ENCODE measurements around the gene KCNJ15.

The KCNJ15 gene

GRCh38 chr21:38256599-38257302 is at the start of gene KCNJ15:
KCNJ15 (plus strand) TSS chr21:38256991; CDS start chr21:38299262, 42,271 bp downstream.
- H3K9me3 ChIP-seq (ENCODE audit: control insufficient read depth, insufficient read depth, low read length), result no peaks in the 10 kb centered on the region
- H3K27me3 ChIP-seq (ENCODE audit: control insufficient read depth, insufficient read depth, low read length), result no peaks in the 10 kb centered on the region
- H3K4me1 ChIP-seq (ENCODE audit: control insufficient read depth, insufficient read depth, low read length), result 0 out of 2 replicates have a peak, but pooled peaks cover 5% of the 10 kb centered on the region
- no peak within 1 kb of the TSS for H3K27ac ChIP-seq (ENCODE audit: low read depth, low read length)
- no peak within 1 kb of the TSS for H3K4me3 ChIP-seq (ENCODE audit: low read depth, low read length)
- H3K36me3 ChIP-seq (ENCODE audit: control insufficient read depth, insufficient read depth, low read length), result no peaks in the 10 kb centered on the region
- H3K9ac ChIP-seq (ENCODE audit: low read depth, low read length), result no peak within 1 kb of the TSS

- Histone ChIP-seq H3K27ac (ENCODE audit: low read depth, low read length) (no peak overlapping the region), H3K4me1 (ENCODE audit: control insufficient read depth, insufficient read depth, low read length) (no peaks in the 10 kb centered on the region), H3K9me3 (ENCODE audit: control insufficient read depth, insufficient read depth, low read length) (no peaks in the 10 kb centered on the region), H3K36me3 (ENCODE audit: control insufficient read depth, insufficient read depth, low read length) (no peaks in the 10 kb centered on the region), H3K9ac (ENCODE audit: low read depth, low read length) (no peak overlapping the region), H3K27me3 (ENCODE audit: control insufficient read depth, insufficient read depth, low read length) (no peaks in the 10 kb centered on the region), H3K4me3 (ENCODE audit: low read depth, low read length) (no peak overlapping the region)
These were observed 48.7 kb upstream of the KCNJ15 start for GRCh38 chr21:38208118-38208517.

GRCh38 chr21:38211321-38211720 is 45.5 kb upstream of the KCNJ15 start:
- Histone ChIP-seq H3K9me3 (ENCODE audit: control insufficient read depth, insufficient read depth, low read length) (no peaks in the 10 kb centered on the region), H3K27me3 (ENCODE audit: control insufficient read depth, insufficient read depth, low read length) (no peaks in the 10 kb centered on the region), H3K27ac (ENCODE audit: low read depth, low read length) (no peak overlapping the region), H3K4me3 (ENCODE audit: low read depth, low read length) (no peak overlapping the region), H3K4me1 (ENCODE audit: control insufficient read depth, insufficient read depth, low read length) (no peaks in the 10 kb centered on the region), H3K9ac (ENCODE audit: low read depth, low read length) (no peak overlapping the region), H3K36me3 (ENCODE audit: control insufficient read depth, insufficient read depth, low read length) (no peaks in the 10 kb centered on the region)

GRCh38 chr21:38212706-38213105 is 44.1 kb upstream of the KCNJ15 start:
- Histone ChIP-seq H3K27me3 (ENCODE audit: control insufficient read depth, insufficient read depth, low read length) (no peaks in the 10 kb centered on the region), H3K4me1 (ENCODE audit: control insufficient read depth, insufficient read depth, low read length) (no peaks in the 10 kb centered on the region), H3K36me3 (ENCODE audit: control insufficient read depth, insufficient read depth, low read length) (no peaks in the 10 kb centered on the region), H3K27ac (ENCODE audit: low read depth, low read length) (no peak overlapping the region), H3K4me3 (ENCODE audit: low read depth, low read length) (no peak overlapping the region), H3K9ac (ENCODE audit: low read depth, low read length) (no peak overlapping the region), H3K9me3 (ENCODE audit: control insufficient read depth, insufficient read depth, low read length) (no peaks in the 10 kb centered on the region)

- Histone ChIP-seq H3K9me3 (ENCODE audit: control insufficient read depth, insufficient read depth, low read length) (peaks cover 37% of the 10 kb centered on the region), H3K27ac (ENCODE audit: low read depth, low read length) (no peak overlapping the region), H3K36me3 (ENCODE audit: control insufficient read depth, insufficient read depth, low read length) (no peaks in the 10 kb centered on the region)
These were observed 37.7 kb upstream of the KCNJ15 start for GRCh38 chr21:38219049-38219628.

GRCh38 chr21:38220270-38220737 is 36.5 kb upstream of the KCNJ15 start:
- Histone ChIP-seq H3K9me3 (ENCODE audit: control insufficient read depth, insufficient read depth, low read length) (peaks cover 47% of the 10 kb centered on the region), H3K9ac (ENCODE audit: low read depth, low read length) (no peak overlapping the region), H3K27me3 (ENCODE audit: control insufficient read depth, insufficient read depth, low read length) (no peaks in the 10 kb centered on the region), H3K27ac (ENCODE audit: low read depth, low read length) (no peak overlapping the region), H3K4me3 (ENCODE audit: low read depth, low read length) (no peak overlapping the region), H3K4me1 (ENCODE audit: control insufficient read depth, insufficient read depth, low read length) (no peaks in the 10 kb centered on the region), H3K36me3 (ENCODE audit: control insufficient read depth, insufficient read depth, low read length) (no peaks in the 10 kb centered on the region)

More at GRCh38 chr21:38219049-38219628, 37.7 kb upstream of the KCNJ15 start:
- Histone ChIP-seq H3K4me1 (ENCODE audit: control insufficient read depth, insufficient read depth, low read length) (no peaks in the 10 kb centered on the region), H3K4me3 (ENCODE audit: low read depth, low read length) (no peak overlapping the region), H3K9ac (ENCODE audit: low read depth, low read length) (no peak overlapping the region), H3K27me3 (ENCODE audit: control insufficient read depth, insufficient read depth, low read length) (no peaks in the 10 kb centered on the region)

GRCh38 chr21:38221594-38221993 is 35.2 kb upstream of the KCNJ15 start:
- Histone ChIP-seq H3K36me3 (ENCODE audit: control insufficient read depth, insufficient read depth, low read length) (no peaks in the 10 kb centered on the region), H3K4me3 (ENCODE audit: low read depth, low read length) (no peak overlapping the region), H3K9me3 (ENCODE audit: control insufficient read depth, insufficient read depth, low read length) (peaks cover 59% of the 10 kb centered on the region), H3K9ac (ENCODE audit: low read depth, low read length) (no peak overlapping the region), H3K27me3 (ENCODE audit: control insufficient read depth, insufficient read depth, low read length) (no peaks in the 10 kb centered on the region), H3K27ac (ENCODE audit: low read depth, low read length) (no peak overlapping the region), H3K4me1 (ENCODE audit: control insufficient read depth, insufficient read depth, low read length) (no peaks in the 10 kb centered on the region)

GRCh38 chr21:38223893-38224540 is 32.8 kb upstream of the KCNJ15 start:
- peaks cover 80% of the 10 kb centered on the region for H3K9me3 ChIP-seq (ENCODE audit: control insufficient read depth, insufficient read depth, low read length)
- H3K27ac ChIP-seq (ENCODE audit: low read depth, low read length), result no peak overlapping the region
- H3K9ac ChIP-seq (ENCODE audit: low read depth, low read length), result no peak overlapping the region
- no peaks in the 10 kb centered on the region for H3K36me3 ChIP-seq (ENCODE audit: control insufficient read depth, insufficient read depth, low read length)
- H3K4me1 ChIP-seq (ENCODE audit: control insufficient read depth, insufficient read depth, low read length), result peaks cover 10% of the 10 kb centered on the region; the same call in 1 of the 2 replicates
- no peak overlapping the region for H3K4me3 ChIP-seq (ENCODE audit: low read depth, low read length)
- no peaks in the 10 kb centered on the region for H3K27me3 ChIP-seq (ENCODE audit: control insufficient read depth, insufficient read depth, low read length)

- Histone ChIP-seq H3K4me3 (ENCODE audit: low read depth, low read length) (0 out of 2 replicates have a peak overlapping the region, but pooled peaks have one; percentile 13), H3K9me3 (ENCODE audit: control insufficient read depth, insufficient read depth, low read length) (peaks cover 91% of the 10 kb centered on the region), H3K27ac (ENCODE audit: low read depth, low read length) (peak overlapping the region; percentile 73)
These were observed 29.4 kb upstream of the KCNJ15 start for GRCh38 chr21:38227401-38227800.

GRCh38 chr21:38228115-38228514 is 28.7 kb upstream of the KCNJ15 start:
- Histone ChIP-seq H3K9me3 (ENCODE audit: control insufficient read depth, insufficient read depth, low read length) (peaks cover 84% of the 10 kb centered on the region), H3K9ac (ENCODE audit: low read depth, low read length) (no peak overlapping the region), H3K4me3 (ENCODE audit: low read depth, low read length) (0 out of 2 replicates have a peak overlapping the region, but pooled peaks have one; percentile 34), H3K27me3 (ENCODE audit: control insufficient read depth, insufficient read depth, low read length) (no peaks in the 10 kb centered on the region), H3K36me3 (ENCODE audit: control insufficient read depth, insufficient read depth, low read length) (no peaks in the 10 kb centered on the region), H3K4me1 (ENCODE audit: control insufficient read depth, insufficient read depth, low read length) (peaks cover 10% of the 10 kb centered on the region; the same call in 1 of the 2 replicates), H3K27ac (ENCODE audit: low read depth, low read length) (peak overlapping the region; percentile 73)

More at GRCh38 chr21:38227401-38227800, 29.4 kb upstream of the KCNJ15 start:
- H3K36me3 ChIP-seq (ENCODE audit: control insufficient read depth, insufficient read depth, low read length), result no peaks in the 10 kb centered on the region
- H3K27me3 ChIP-seq (ENCODE audit: control insufficient read depth, insufficient read depth, low read length), result no peaks in the 10 kb centered on the region
- peaks cover 10% of the 10 kb centered on the region; the same call in 1 of the 2 replicates for H3K4me1 ChIP-seq (ENCODE audit: control insufficient read depth, insufficient read depth, low read length)
- H3K9ac ChIP-seq (ENCODE audit: low read depth, low read length), result no peak overlapping the region
